CD4-positive, alpha-beta memory T cell (primary cell): Measurements from ENCODE around the gene ATP8A2. TPM values are rescaled to one million over a fixed set of nuclear protein-coding genes. Genes with fewer than 3 reads are reported as not detected.

Source experiments
- CTCF ChIA-PET: fragments of 350-600 bp; sonication (Branson Sonifier 250); formaldehyde crosslinking; loops from one replicate; lab custom pipeline; 2021; ENCODE audit warnings: inconsistent platforms; ENCODE audit not compliant: partially characterized antibody; lab: Charles Lee
- POLR2A ChIA-PET: fragments of 350-600 bp; sonication (Branson Sonifier 250); formaldehyde crosslinking; loops from one replicate; lab custom pipeline; 2021; ENCODE audit not compliant: partially characterized antibody; lab: Charles Lee
- DNase-seq, 5 donors: peaks; one replicate each; pipeline versions ENCODE4 v3.0.0 to v3.0.0-alpha.2; 2020 to 2022; ENCODE audit warnings: mixed read lengths in 1 of 5
- H3K27ac ChIP-seq: one replicate; pipeline ENCODE4 v1.7.0; 2013; ENCODE audit warnings: low read depth, low read length
- H3K27me3 ChIP-seq: 2 replicates; pipeline ENCODE4 v1.7.0; 2013; ENCODE audit warnings: mild to moderate bottlenecking, low read length, moderate library complexity; ENCODE audit not compliant: insufficient read depth
- H3K36me3 ChIP-seq: 2 replicates; pipeline ENCODE4 v1.7.0; 2013; ENCODE audit warnings: mild to moderate bottlenecking, low read length, moderate library complexity; ENCODE audit not compliant: insufficient read depth
- H3K4me1 ChIP-seq: 2 replicates; pipeline ENCODE4 v1.7.0; 2013; ENCODE audit warnings: mild to moderate bottlenecking, low read length, moderate library complexity; ENCODE audit not compliant: insufficient read depth
- H3K4me3 ChIP-seq, 2 donors: one replicate each; pipeline ENCODE4 v1.7.0; 2013; ENCODE audit warnings: low read length in 2 of 2, mild to moderate bottlenecking in 1 of 2
- H3K9me3 ChIP-seq, 2 donors: one replicate each; pipeline ENCODE4 v1.7.0; 2013; ENCODE audit warnings: low read length in 2 of 2, control low read depth in 1 of 2; ENCODE audit not compliant: control insufficient read depth in 1 of 2
- H3K27ac Mint-ChIP-seq, 7 donors: one replicate each; pipeline ENCODE4 v1.8.0; 2020 to 2021; ENCODE audit warnings: mixed read lengths in 7 of 7, mild to moderate bottlenecking in 6 of 7, inconsistent platforms in 3 of 7, moderate library complexity in 3 of 7
- H3K27me3 Mint-ChIP-seq, 2 donors: one replicate each; pipeline ENCODE4 v1.8.0; 2020 to 2021; ENCODE audit warnings: mixed read lengths in 2 of 2
- H3K36me3 Mint-ChIP-seq, 2 donors: one replicate each; pipeline ENCODE4 v1.8.0; 2020 to 2021; ENCODE audit warnings: mixed read lengths in 2 of 2, inconsistent platforms in 1 of 2, mild to moderate bottlenecking in 1 of 2
- H3K4me1 Mint-ChIP-seq, 4 donors: one replicate each; pipeline ENCODE4 v1.8.0; 2020 to 2021; ENCODE audit warnings: mixed read lengths in 4 of 4, mild to moderate bottlenecking in 1 of 4
- H3K4me3 Mint-ChIP-seq, 8 donors: one replicate each; pipeline ENCODE4 v1.8.0; 2020 to 2021; ENCODE audit warnings: mixed read lengths in 8 of 8, mild to moderate bottlenecking in 7 of 8, moderate library complexity in 6 of 8, inconsistent platforms in 3 of 8
- H3K9me3 Mint-ChIP-seq, 8 donors: one replicate each; pipeline ENCODE4 v1.8.0; 2020 to 2021; ENCODE audit warnings: mixed read lengths in 8 of 8, mild to moderate bottlenecking in 5 of 8, inconsistent platforms in 3 of 8, moderate library complexity in 1 of 8
- intact Hi-C: fragments of 100-400 bp; cut with micrococcal nuclease; formaldehyde crosslinking; loops from one replicate; pipeline ENCODE4 v1.15.1; 2023
- polyA plus RNA-seq, 2 donors: library from polyadenylated mRNA; unstranded; fragments of 300-500 nt; fragmentation: Illumina TruSeq; gene quantifications; one replicate each; pipeline ENCODE4 v1.2.3, GENCODE V29; 2021
- total RNA-seq, 2 experiments: library from RNA; stranded (reverse); gene quantifications; one replicate each; pipeline ENCODE4 v1.2.3, GENCODE V29; 2021

ATP8A2 gene
- total and polyA plus RNA-seq, 4 experiments from 2014 or later = 0.36 to 0.93 (median 0.67) TPM

- Mint-ChIP-seq H3K4me3 (no peak overlapping the region), H3K36me3 (no peaks in the 10 kb centered on the region), H3K9me3 (no peaks in the 10 kb centered on the region), H3K27me3 (peaks cover 3 to 6% of the 10 kb centered on the region in 2 donors), H3K27ac (no peak overlapping the region), H3K4me1 (no peaks in the 10 kb centered on the region)
- no peak overlapping the region for H3K27ac ChIP-seq
- intact Hi-C loops = loop anchor here (2.0 kb wide), 1 partner anchor 384 kb away; no protein-coding TSS in a partner anchor
- H3K4me1 ChIP-seq = no peaks in the 10 kb centered on the region
- POLR2A ChIA-PET = no interaction called here
- peak in 1 of 5 donors; percentile 2 for DNase-seq
- H3K36me3 ChIP-seq = no peaks in the 10 kb centered on the region
- no peaks in the 10 kb centered on the region for H3K9me3 ChIP-seq
- H3K27me3 ChIP-seq = no peaks in the 10 kb centered on the region
- no peak overlapping the region for H3K4me3 ChIP-seq
- CTCF ChIA-PET = interaction anchor here (0.9 to 1.5 kb wide), 2 partner anchors 151 to 383 kb away, joined by 3 to 4 read pairs; no protein-coding TSS in a partner anchor
These were observed 306.6 kb downstream of the ATP8A2 start for GRCh38 chr13:25678398-25678797.

- H3K27ac ChIP-seq = no peak overlapping the region
- H3K4me3 Mint-ChIP-seq = no peak overlapping the region
- H3K9me3 Mint-ChIP-seq = no peaks in the 10 kb centered on the region
- no peaks in the 10 kb centered on the region for H3K36me3 ChIP-seq
- no peak overlapping the region for H3K4me3 ChIP-seq
- intact Hi-C loops = loop anchor here (2.0 kb wide), 1 partner anchor 384 kb away; no protein-coding TSS in a partner anchor
- H3K27me3 Mint-ChIP-seq = peaks cover 3 to 6% of the 10 kb centered on the region in 2 donors
- DNase-seq = no peak
- H3K9me3 ChIP-seq = no peaks in the 10 kb centered on the region
- no peak overlapping the region for H3K27ac Mint-ChIP-seq
- H3K36me3 Mint-ChIP-seq = no peaks in the 10 kb centered on the region
- ChIA-PET CTCF (no interaction called here), POLR2A (no interaction called here)
- no peaks in the 10 kb centered on the region for H3K4me1 ChIP-seq
- H3K4me1 Mint-ChIP-seq = no peaks in the 10 kb centered on the region
- no peaks in the 10 kb centered on the region for H3K27me3 ChIP-seq
These were observed 307.4 kb downstream of the ATP8A2 start for GRCh38 chr13:25679159-25679558.

- Mint-ChIP-seq H3K4me1 (no peaks in the 10 kb centered on the region), H3K27ac (no peak overlapping the region), H3K27me3 (peaks cover 2% of the 10 kb centered on the region in 2 donors), H3K36me3 (no peaks in the 10 kb centered on the region), H3K4me3 (no peak overlapping the region), H3K9me3 (no peaks in the 10 kb centered on the region)
- Histone ChIP-seq H3K4me3 (no peak overlapping the region), H3K27me3 (no peaks in the 10 kb centered on the region), H3K9me3 (no peaks in the 10 kb centered on the region), H3K4me1 (no peaks in the 10 kb centered on the region), H3K36me3 (no peaks in the 10 kb centered on the region), H3K27ac (no peak overlapping the region)
- ChIA-PET POLR2A (no interaction called here), CTCF (no interaction called here)
- no peak for DNase-seq
- intact Hi-C loops = loop anchor here (2.0 kb wide), 1 partner anchor 383 kb away; no protein-coding TSS in a partner anchor
These were observed 308.2 kb downstream of the ATP8A2 start for GRCh38 chr13:25679936-25680335.

GRCh38 chr13:25682276-25682675 is 310.5 kb downstream of the ATP8A2 start:
- Histone ChIP-seq H3K27ac (no peak overlapping the region), H3K4me3 (no peak overlapping the region), H3K9me3 (no peaks in the 10 kb centered on the region), H3K36me3 (no peaks in the 10 kb centered on the region), H3K4me1 (no peaks in the 10 kb centered on the region), H3K27me3 (no peaks in the 10 kb centered on the region)
- no peaks in the 10 kb centered on the region for H3K4me1 Mint-ChIP-seq
- ChIA-PET POLR2A (no interaction called here), CTCF (no interaction called here)
- no peak for DNase-seq
- H3K27ac Mint-ChIP-seq = no peak overlapping the region
- H3K9me3 Mint-ChIP-seq = no peaks in the 10 kb centered on the region
- H3K36me3 Mint-ChIP-seq = no peaks in the 10 kb centered on the region
- no peak overlapping the region for H3K4me3 Mint-ChIP-seq
- H3K27me3 Mint-ChIP-seq = peaks cover 0 to 4% of the 10 kb centered on the region in 2 donors
- intact Hi-C loops = no loop called here

- Histone ChIP-seq H3K4me1 (no peaks in the 10 kb centered on the region), H3K36me3 (no peaks in the 10 kb centered on the region), H3K27ac (no peak overlapping the region), H3K9me3 (no peaks in the 10 kb centered on the region), H3K27me3 (no peaks in the 10 kb centered on the region), H3K4me3 (no peak overlapping the region)
- ChIA-PET CTCF (no interaction called here), POLR2A (no interaction called here)
- DNase-seq = no peak
- no peak overlapping the region for H3K27ac Mint-ChIP-seq
- H3K27me3 Mint-ChIP-seq = peaks cover 0 to 4% of the 10 kb centered on the region in 2 donors
- H3K4me1 Mint-ChIP-seq = no peaks in the 10 kb centered on the region
- peaks cover 0 to 3% (median 0%) of the 10 kb centered on the region in 8 donors for H3K9me3 Mint-ChIP-seq
- H3K4me3 Mint-ChIP-seq = no peak overlapping the region
- intact Hi-C loops = no loop called here
- H3K36me3 Mint-ChIP-seq = no peaks in the 10 kb centered on the region
These were observed 311.3 kb downstream of the ATP8A2 start for GRCh38 chr13:25683056-25683455.

- no peak for DNase-seq
- ChIA-PET CTCF (no interaction called here), POLR2A (no interaction called here)
- H3K4me1 Mint-ChIP-seq = no peaks in the 10 kb centered on the region
- no peaks in the 10 kb centered on the region for H3K36me3 ChIP-seq
- no peaks in the 10 kb centered on the region for H3K4me1 ChIP-seq
- H3K27ac Mint-ChIP-seq = no peak overlapping the region
- intact Hi-C loops = no loop called here
- H3K27ac ChIP-seq = no peak overlapping the region
- no peaks in the 10 kb centered on the region for H3K36me3 Mint-ChIP-seq
- H3K4me3 ChIP-seq = no peak overlapping the region
- H3K27me3 Mint-ChIP-seq = peaks cover 0 to 4% of the 10 kb centered on the region in 2 donors
- no peaks in the 10 kb centered on the region for H3K27me3 ChIP-seq
- no peak overlapping the region for H3K4me3 Mint-ChIP-seq
- no peaks in the 10 kb centered on the region for H3K9me3 ChIP-seq
- H3K9me3 Mint-ChIP-seq = peaks cover 0 to 3% (median 0%) of the 10 kb centered on the region in 8 donors
These were observed 312.0 kb downstream of the ATP8A2 start for GRCh38 chr13:25683662-25684370.

GRCh38 chr13:25684491-25684890 is 312.7 kb downstream of the ATP8A2 start:
- CTCF ChIA-PET = no interaction called here

More at GRCh38 chr13:25684491-25684890, 312.7 kb downstream of the ATP8A2 start:
- Mint-ChIP-seq H3K27ac (no peak overlapping the region), H3K9me3 (peaks cover 0 to 3% (median 0%) of the 10 kb centered on the region in 8 donors), H3K4me3 (no peak overlapping the region), H3K36me3 (no peaks in the 10 kb centered on the region), H3K4me1 (no peaks in the 10 kb centered on the region), H3K27me3 (peaks cover 0 to 4% of the 10 kb centered on the region in 2 donors)
- DNase-seq = no peak
- POLR2A ChIA-PET = no interaction called here
- no peaks in the 10 kb centered on the region for H3K36me3 ChIP-seq
- no peaks in the 10 kb centered on the region for H3K27me3 ChIP-seq
- intact Hi-C loops = no loop called here
- no peak overlapping the region for H3K27ac ChIP-seq
- no peaks in the 10 kb centered on the region for H3K4me1 ChIP-seq
- H3K4me3 ChIP-seq = no peak overlapping the region
- H3K9me3 ChIP-seq = no peaks in the 10 kb centered on the region
